ENCODE data around the gene GRK5. TPM values are rescaled to one million over a fixed set of nuclear protein-coding genes. Genes with fewer than 3 reads are reported as not detected.
A peak's percentile ranks its signal among the peaks of the same experiment; 100 is the strongest.
"Not testable (repeated sequence)": the region's sequence is repeated elsewhere in the genome, so short reads cannot be mapped to it uniquely, and the experiment has no call there.

The GRK5 gene
- total RNA-seq, 1 donor from 2014 or later, result 4.3 TPM

GRCh38 chr10:119270762-119271366 is 63.5 kb downstream of the GRK5 start:
- Mint-ChIP-seq H3K4me3 (no peak overlapping the region), H3K27ac (no peak overlapping the region), H3K9me3 (no peaks in the 10 kb centered on the region), H3K4me1 (peaks cover 32% of the 10 kb centered on the region), H3K36me3 (no peaks in the 10 kb centered on the region), H3K27me3 (ENCODE audit: insufficient read depth, low read depth) (peaks cover 4% of the 10 kb centered on the region)
- Histone ChIP-seq H3K79me2 (ENCODE audit: low read depth) (no peaks in the 10 kb centered on the region), H3K4me2 (peak overlapping the region; percentile 18), H3F3A (ENCODE audit: low read depth) (peaks cover 3% of the 10 kb centered on the region), H3K27ac (no peak overlapping the region), H3K27me3 (no peaks in the 10 kb centered on the region), H3K9me3 (ENCODE audit: low read depth) (no peaks in the 10 kb centered on the region), H3K36me3 (no peaks in the 10 kb centered on the region), H3K4me1 (peaks cover 19% of the 10 kb centered on the region), H4K20me1 (ENCODE audit: low read depth) (peaks cover 3% of the 10 kb centered on the region), H3K4me3 (no peak overlapping the region), H3K9ac (no peak overlapping the region), H2AFZ (replicated peaks) (no peak overlapping the region)
- TF ChIP-seq EZH2phosphoT487 (IDR thresholded peaks at IDR 0.05), result no peak
- TF ChIP-seq, protein P1, sequence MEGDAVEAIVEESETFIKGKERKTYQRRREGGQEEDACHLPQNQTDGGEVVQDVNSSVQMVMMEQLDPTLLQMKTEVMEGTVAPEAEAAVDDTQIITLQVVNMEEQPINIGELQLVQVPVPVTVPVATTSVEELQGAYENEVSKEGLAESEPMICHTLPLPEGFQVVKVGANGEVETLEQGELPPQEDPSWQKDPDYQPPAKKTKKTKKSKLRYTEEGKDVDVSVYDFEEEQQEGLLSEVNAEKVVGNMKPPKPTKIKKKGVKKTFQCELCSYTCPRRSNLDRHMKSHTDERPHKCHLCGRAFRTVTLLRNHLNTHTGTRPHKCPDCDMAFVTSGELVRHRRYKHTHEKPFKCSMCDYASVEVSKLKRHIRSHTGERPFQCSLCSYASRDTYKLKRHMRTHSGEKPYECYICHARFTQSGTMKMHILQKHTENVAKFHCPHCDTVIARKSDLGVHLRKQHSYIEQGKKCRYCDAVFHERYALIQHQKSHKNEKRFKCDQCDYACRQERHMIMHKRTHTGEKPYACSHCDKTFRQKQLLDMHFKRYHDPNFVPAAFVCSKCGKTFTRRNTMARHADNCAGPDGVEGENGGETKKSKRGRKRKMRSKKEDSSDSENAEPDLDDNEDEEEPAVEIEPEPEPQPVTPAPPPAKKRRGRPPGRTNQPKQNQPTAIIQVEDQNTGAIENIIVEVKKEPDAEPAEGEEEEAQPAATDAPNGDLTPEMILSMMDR (IDR thresholded peaks at IDR 0.05), result no peak
- no peak for TF ChIP-seq EZH2 (IDR thresholded peaks at IDR 0.05)
- DNase-seq (ENCODE audit: low spot score), result no peak

- not testable (repeated sequence) for H3K4me3 ChIP-seq; H3K9me3 ChIP-seq (ENCODE audit: low read depth)
These were observed 65.0 kb downstream of the GRK5 start for GRCh38 chr10:119272338-119272734.

GRCh38 chr10:119272736-119273135 is 65.4 kb downstream of the GRK5 start:
- no peak overlapping the region for H2AFZ ChIP-seq (replicated peaks)
- Mint-ChIP-seq H3K27ac (no peak overlapping the region), H3K36me3 (peaks cover 5% of the 10 kb centered on the region), H3K27me3 (ENCODE audit: insufficient read depth, low read depth) (peaks cover 2% of the 10 kb centered on the region), H3K9me3 (peaks cover 5% of the 10 kb centered on the region), H3K4me3 (no peak overlapping the region), H3K4me1 (peaks cover 27% of the 10 kb centered on the region)
- H3K9ac ChIP-seq, result no peak overlapping the region
- no peaks in the 10 kb centered on the region for H3K27me3 ChIP-seq
- no peak for DNase-seq (ENCODE audit: low spot score)
- H3K4me1 ChIP-seq, result peaks cover 16% of the 10 kb centered on the region
- TF ChIP-seq EZH2phosphoT487 (IDR thresholded peaks at IDR 0.05) (no peak), EZH2 (IDR thresholded peaks at IDR 0.05) (no peak)
- TF ChIP-seq, protein P1 (IDR thresholded peaks at IDR 0.05), result no peak
- no peaks in the 10 kb centered on the region for H3K9me3 ChIP-seq (ENCODE audit: low read depth)
- peaks cover 3% of the 10 kb centered on the region for H4K20me1 ChIP-seq (ENCODE audit: low read depth)
- peaks cover 3% of the 10 kb centered on the region for H3F3A ChIP-seq (ENCODE audit: low read depth)
- no peak overlapping the region for H3K4me3 ChIP-seq
- H3K27ac ChIP-seq, result no peak overlapping the region
- no peak overlapping the region for H3K4me2 ChIP-seq
- no peaks in the 10 kb centered on the region for H3K79me2 ChIP-seq (ENCODE audit: low read depth)
- H3K36me3 ChIP-seq, result no peaks in the 10 kb centered on the region

More at GRCh38 chr10:119272338-119272734, 65.0 kb downstream of the GRK5 start:
- H3K4me1 Mint-ChIP-seq, result peaks cover 31% of the 10 kb centered on the region
- H3K36me3 Mint-ChIP-seq; H3K36me3 ChIP-seq; H3K27ac ChIP-seq; H3F3A ChIP-seq (ENCODE audit: low read depth); H3K79me2 ChIP-seq (ENCODE audit: low read depth); H4K20me1 ChIP-seq (ENCODE audit: low read depth); H3K9ac ChIP-seq; H2AFZ ChIP-seq (replicated peaks); DNase-seq (ENCODE audit: low spot score); H3K9me3 Mint-ChIP-seq; H3K27me3 ChIP-seq; H3K27me3 Mint-ChIP-seq (ENCODE audit: insufficient read depth, low read depth); H3K4me3 Mint-ChIP-seq; H3K27ac Mint-ChIP-seq; H3K4me2 ChIP-seq: not testable (repeated sequence)
- H3K4me1 ChIP-seq, result peaks cover 19% of the 10 kb centered on the region

DNA sequence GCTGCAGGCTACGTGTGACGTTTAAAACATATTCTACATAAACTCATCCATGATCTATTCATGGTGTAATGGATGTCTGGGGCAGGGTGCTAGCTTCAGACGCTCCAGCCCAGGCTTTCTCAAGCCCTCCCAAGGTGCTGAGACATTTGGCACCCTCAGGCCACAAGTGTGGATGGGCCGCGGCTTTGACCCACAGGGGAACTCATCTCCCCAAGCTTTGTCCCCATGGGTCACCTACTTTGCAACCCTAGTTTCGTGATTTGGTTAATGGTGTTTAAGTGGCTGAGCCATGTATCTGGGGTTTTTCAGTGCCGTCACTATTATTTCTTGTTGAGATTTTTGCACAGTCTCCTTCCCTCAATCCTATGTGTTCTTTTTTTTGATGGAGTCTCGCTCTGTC is 66.0 kb downstream of the GRK5 start:
- Histone ChIP-seq H3K36me3 (no peaks in the 10 kb centered on the region), H4K20me1 (ENCODE audit: low read depth) (peaks cover 3% of the 10 kb centered on the region), H3K9ac (no peak overlapping the region), H3K9me3 (ENCODE audit: low read depth) (no peaks in the 10 kb centered on the region), H2AFZ (replicated peaks) (no peak overlapping the region), H3K4me2 (no peak overlapping the region), H3K4me1 (peaks cover 14% of the 10 kb centered on the region), H3F3A (ENCODE audit: low read depth) (peaks cover 3% of the 10 kb centered on the region), H3K79me2 (ENCODE audit: low read depth) (no peaks in the 10 kb centered on the region), H3K27me3 (no peaks in the 10 kb centered on the region), H3K27ac (no peak overlapping the region), H3K4me3 (no peak overlapping the region)
- Mint-ChIP-seq H3K4me1 (peaks cover 24% of the 10 kb centered on the region), H3K9me3 (peaks cover 5% of the 10 kb centered on the region), H3K27ac (no peak overlapping the region), H3K4me3 (no peak overlapping the region), H3K36me3 (peaks cover 5% of the 10 kb centered on the region), H3K27me3 (ENCODE audit: insufficient read depth, low read depth) (peaks cover 2% of the 10 kb centered on the region)
- no peak for DNase-seq (ENCODE audit: low spot score)
- TF ChIP-seq, protein P1 (IDR thresholded peaks at IDR 0.05), result no peak
- TF ChIP-seq EZH2 (IDR thresholded peaks at IDR 0.05), result no peak
- no peak for TF ChIP-seq EZH2phosphoT487 (IDR thresholded peaks at IDR 0.05)
